NCI-H460 (cell line): Measurements from ENCODE around the gene SPARC. TPM values are rescaled to one million over a fixed set of nuclear protein-coding genes. Genes with fewer than 3 reads are reported as not detected.
"Not testable (repeated sequence)": the region's sequence is repeated elsewhere in the genome, so short reads cannot be mapped to it uniquely, and the experiment has no call there.

Experiments
- DNase-seq: peaks from one replicate; pipeline ENCODE4 v3.0.0-alpha.2; 2016; ENCODE audit warnings: low read depth; ENCODE audit errors: extremely low read depth
- total RNA-seq: library from RNA; depleted of rRNA; stranded (reverse); fragments of >200 nt; shearing (Covaris generic); gene quantifications from 2 replicates; pipeline ENCODE4 v1.2.3, GENCODE V29; 2014

Gene SPARC
- total RNA-seq, 1 experiment from 2014 or later = 0.45 TPM

DNA sequence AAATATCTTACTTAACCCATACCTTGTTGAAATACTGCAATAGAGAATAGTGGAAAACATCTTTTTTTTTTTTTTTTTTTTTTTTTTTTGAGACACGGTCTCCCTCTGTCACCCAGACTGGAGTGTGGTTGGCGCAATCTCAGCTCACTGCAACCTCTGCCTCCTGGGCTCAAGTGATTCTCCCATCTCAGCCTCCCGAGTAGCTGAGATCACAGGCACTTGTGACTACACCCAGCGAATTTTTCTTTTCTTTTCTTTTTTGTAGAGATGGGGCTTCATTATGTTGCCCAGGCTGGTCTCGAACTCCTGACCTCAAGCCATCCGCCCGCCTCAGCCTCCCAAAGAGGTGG, 6.6 kb downstream of the SPARC start:
- DNase-seq = not testable (repeated sequence)

DNA sequence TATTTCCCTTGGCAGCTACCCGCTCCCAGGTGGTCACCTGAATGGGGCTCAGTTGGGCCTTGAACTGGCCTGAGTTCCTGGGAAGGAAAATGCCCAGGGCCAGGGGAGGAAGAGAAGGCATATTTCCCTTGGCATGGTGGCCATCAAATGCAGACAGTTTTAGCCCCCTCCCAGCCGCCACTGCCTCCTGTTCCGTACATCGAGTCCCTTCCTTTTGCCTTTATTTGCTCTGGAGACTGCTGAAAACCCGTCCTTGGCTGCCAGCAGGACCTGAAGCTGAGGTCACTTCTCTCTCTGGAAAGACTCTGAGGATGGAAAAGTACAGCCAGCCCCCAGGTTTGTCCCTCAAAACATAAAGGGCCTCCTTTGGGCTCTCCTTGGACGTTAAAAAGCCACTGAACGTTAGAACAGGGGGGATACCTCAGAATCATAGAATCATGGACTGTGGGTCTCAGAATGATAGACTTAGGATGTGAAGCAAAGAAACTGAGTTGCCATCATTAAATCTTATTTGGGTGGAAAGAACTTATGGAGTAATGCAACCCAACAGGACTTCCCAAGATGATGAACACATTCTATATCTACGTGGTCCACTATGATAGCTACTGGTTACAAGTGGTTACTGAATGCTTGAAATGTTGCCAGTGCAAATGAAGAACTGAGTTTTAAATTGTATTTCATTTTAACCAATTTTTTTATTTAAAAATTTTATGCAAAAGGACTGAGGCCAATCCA, 7.1 kb downstream of the SPARC start:
- DNase-seq = no peak

DNA sequence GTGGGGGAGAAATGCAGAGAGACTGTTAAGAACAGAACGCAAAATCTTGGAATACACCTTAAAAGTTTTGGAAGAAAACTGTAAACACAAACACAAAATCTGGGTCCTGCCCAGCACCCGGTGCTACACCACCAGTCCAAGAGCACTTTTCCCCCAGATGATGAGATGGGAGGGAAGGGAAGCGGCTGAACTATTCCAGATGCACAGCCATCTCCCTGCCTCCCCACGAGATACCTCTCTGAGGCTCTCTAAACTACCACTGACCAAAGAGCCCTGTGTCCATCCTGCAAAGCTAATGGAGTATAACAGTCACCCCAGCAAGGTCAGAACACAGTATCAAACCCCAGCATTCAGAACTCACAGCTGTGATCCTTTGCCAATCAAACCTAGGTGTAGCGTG, 8.0 kb downstream of the SPARC start:
- DNase-seq = no peak

DNA sequence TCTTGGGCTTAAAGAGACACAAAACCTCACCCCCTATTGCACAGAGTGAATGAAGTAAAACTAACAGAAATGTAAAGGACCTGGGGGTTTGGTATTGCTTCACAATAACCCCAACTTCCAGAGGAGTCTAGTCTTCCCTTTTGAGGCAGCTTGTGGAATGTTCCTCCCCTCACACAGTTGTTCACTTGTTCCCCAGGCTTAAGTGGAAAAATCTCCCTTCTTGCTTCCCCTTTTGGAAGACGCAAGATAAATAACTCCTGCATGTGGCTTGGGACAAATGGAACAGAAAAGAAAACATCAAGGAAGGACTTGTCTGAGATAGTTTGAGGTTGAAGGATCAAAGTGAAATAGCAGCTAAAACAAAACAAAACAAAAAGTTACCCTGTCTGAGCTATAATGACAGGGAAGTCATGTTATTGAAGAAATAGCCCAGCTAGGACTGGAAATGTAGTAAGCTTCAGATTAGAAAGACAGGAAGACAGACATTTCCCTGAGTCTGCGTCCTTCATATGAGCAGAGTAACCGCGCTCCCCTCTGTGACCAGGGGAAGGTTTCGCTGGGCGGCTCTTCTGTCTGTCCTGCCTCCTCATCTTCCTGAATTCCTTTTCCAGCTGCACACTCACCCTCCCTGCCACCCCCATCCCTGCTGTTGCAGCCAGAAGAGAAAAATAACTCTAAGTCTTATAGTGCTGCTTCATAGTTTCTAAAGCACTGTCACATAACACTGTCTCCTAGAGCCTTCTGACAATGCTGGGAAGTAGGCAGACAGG, 8.8 kb downstream of the SPARC start:
- no peak for DNase-seq

DNA sequence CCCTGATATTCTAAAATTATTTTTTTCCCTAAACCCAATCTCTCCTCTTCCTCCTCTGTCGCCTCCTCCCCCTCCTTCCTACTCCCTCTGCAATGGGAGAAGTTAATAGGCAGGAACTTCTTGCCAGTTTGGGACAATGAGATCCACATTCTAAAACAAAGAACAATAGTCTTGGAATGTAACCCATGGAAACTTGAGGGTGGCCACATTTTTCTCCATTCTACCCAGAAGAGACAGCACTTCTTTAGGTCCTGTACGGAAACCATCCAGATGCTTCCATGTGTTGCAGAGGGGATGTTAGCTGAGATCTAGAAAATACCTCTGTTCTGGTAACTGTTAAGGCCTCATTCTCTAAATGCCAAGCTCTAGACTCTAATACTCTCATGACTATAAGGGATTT, 10.0 kb downstream of the SPARC start:
- no peak for DNase-seq

DNA sequence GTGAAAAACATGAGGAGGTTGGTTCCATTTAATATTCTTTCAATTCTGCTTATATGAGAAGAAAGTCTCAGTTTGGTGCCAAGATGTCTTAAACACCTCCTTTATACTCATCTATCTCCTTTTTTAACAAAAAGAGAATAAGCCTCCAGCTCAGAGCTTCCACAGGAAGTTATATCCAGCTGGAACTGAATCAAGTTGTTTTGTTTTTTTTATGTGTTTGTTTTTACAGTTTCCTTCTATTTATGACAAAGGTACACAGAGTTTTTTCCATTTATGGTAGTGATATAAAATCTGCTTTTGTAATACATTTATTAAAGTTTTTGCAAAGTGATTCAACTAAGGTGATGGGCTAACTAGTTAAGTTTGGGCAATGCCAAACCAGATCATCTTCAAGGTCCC, 10.4 kb downstream of the SPARC start:
- no peak for DNase-seq

DNA sequence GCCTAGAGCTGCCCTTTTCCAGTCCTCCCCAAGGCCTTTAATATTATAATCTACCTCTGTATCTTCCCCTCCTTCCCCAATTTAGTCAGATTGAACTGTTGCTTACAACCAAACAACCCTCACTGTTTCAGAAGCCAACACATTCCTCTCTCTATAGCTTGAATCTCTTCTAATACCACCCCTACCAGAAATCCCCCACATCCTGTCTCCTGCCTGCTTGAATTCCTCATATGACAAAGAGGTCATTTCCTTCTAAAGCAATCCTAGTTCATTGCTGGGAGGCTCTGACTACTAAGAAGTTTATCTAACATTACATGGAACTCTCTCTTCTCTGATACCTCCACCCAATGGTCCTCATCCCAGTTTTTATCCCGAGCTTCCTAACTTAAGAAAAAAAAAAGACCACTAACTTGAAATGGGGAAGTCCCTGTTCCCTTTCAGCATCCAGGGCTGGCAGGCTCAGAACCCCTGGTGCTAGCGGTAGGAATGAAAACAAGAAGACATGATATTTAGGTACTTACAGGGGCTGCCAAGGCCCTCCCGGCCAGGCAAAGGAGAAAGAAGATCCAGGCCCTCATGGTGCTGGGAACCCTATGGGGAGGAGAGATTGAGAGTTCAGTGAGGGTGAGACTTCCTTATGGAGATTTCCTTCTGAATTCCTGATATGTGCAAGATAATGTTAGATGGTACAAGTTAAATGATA, 11.0 kb downstream of the SPARC start:
- DNase-seq = no peak

DNA sequence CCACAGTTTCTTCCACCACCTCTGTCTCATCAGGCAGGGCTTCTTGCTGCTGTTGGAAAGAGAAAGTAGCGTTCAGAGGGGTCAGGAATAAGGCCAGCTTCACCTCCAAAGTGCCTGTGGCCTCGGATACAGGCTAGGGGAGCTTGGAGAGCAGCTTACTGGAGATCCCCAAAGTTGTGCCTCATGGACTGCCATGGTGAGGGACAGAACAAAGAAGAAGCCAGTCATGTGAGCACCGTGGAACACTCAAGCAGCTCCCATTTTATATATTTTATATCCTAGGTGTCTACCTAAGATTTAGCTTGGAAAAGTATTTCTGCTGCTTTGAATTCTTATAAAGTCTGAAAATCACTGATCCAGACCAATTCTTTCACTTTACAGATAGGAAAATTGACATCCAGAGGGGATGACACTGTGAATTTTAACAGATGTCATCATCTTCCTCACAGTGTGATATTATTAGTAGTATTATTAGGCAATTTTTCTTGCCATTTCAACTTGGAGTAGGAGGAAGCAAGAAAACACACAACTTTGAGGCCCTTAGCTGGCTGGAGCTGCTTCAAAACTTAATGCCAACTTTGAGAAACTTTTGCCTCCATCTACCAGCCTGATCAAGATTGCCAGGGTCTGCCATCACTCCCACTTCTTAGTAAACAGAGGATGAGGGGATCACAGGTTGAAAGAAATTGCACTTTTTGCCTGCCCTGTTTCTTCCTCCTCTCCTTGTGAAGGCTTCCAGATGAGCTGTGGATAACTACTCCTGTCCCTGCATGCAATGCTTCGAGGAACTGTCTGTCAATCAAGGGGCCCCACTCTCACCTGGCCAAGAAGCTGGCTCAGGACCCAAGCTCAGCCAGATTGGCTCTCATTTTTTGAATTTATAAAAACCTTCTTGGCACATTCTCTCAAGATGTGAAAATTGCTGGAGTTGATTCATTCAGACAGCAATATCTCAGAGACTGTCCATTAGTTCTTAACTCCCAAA, 11.8 kb downstream of the SPARC start:
- no peak for DNase-seq

DNA sequence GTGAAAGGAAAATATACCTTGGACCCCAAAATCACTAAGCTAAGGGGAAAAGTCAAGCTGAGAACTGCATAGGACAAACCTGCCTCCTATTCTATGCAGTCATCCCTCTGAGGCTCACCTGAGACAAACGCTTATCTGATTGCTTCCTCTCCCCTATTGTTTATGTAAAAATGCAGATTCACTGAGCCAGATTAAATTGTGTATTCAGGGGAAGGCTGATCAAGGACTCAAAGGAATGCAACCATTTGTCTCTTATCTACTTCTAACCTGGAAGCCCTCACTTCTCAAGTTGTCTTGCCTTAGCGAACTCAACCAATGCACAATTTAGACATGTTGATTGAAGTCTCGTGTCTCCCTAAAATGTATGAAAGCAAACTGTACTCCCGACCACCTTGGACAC, 13.3 kb downstream of the SPARC start:
- DNase-seq = no peak

DNA sequence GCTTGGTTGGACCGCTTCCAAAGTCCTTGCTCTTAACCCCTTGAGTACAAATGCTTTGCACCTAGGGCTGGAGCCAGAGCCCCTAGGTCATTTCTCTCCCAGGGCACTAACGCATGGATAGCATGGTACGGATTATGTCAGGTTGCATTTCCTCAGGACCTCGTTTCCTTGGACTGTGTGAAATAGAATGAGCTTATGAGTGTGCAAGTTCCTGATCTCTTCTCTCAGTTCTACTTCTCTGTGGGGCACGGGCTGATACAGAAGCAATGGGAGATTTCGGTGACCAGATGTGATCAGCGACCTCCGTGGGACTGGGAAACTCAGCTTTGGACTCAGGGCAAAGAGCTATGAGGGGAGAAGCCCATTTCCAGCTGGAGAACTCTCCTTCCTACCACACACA, 14.2 kb downstream of the SPARC start:
- no peak for DNase-seq

DNA sequence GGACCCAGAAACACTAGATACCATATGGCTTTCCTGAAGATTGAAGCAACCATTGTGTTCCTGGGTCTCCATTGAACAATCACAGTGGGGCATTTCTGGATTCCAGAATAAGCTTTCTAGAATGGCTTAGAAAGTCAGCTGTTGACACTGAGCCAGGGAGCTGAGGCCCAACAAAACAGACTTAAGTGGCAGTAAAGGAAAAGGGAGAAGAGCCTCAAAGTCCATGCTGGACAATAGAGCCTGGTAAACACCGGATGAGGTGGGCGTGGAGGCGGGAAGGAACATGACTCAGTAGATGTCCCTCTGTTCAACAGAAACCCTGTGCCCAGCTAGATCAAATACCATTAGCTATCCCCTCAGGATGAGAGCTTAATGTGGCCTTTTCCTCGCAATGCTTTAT, 14.8 kb downstream of the SPARC start:
- no peak for DNase-seq

DNA sequence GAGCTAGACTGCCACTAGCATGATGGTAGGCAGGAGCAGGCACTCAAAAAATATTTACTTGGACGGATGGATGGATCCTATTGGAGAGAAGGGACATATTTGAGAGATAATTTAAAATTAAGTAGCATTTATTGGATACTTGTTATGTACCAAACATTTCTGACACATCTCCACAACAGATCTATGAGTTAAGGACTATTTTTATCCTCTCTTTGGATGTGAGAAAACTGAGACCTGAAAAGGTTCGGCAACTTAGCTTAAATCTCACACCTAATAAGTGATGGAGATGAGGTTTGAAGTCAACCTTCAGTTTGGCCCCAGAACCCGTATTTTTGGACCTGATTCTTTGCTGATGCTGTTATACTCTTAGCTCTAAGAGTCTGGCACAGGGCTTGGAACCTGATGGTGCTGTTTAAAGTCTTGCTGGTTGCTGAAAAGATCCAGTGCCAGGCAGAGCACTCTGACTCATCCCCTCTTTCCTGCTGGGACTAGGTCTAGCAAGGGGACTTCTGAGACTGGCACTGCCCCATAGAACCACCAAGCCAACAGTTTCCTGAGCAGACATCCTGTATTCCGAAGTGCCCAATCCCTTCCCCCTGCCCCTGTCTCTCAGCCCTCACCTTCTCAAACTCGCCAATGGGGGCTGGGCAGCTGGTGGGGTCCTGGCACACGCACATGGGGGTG, 15.6 kb downstream of the SPARC start:
- DNase-seq = no peak

DNA sequence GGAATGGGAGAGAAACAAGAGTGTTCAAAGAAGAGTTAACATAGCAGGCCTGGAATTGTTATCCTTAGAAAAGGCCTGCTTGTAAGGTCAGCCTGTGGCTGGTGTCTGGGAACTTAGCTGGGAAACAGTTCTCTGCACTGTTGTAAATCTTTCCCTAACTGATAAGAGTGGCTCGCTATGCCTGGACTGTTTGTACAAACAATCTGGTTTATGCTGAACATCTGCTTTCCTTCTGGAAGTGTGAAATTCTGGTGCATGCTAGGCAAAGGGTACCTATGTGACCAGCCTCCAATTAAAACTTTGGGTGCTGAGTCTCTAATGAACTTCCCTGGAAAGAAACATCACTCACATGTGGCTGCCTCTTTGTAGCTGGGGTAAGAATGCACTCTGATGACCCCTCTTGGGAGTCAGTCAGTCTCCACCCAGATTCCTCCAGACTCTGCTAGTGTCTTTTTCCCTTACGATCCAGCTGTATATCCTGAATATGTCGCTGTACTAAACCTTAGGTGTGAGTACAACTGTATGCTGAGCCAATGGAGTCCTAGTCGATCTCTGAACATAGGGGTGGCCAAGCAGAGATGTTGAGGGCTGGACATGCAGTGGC, 16.5 kb downstream of the SPARC start:
- DNase-seq = no peak

DNA sequence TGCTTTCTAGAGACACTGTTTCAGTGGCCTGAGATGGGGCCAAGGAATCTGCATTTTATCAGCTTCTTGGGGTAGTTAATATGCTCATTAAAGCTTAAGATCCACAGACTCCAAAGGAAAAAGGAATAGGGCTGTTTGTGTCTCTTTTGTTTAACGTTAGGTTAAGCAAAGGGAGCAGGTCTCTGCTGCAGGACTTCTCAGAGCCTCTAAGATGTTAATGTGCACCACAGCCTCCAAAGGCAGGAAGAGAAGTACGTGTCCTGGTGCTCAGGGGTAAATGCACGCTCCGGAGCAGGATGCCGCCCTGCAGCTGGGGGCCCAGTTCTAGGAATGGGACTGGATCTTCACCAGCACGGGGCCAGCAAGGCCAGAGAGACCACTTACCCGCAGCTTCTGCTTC, 19.6 kb downstream of the SPARC start:
- no peak for DNase-seq

DNA sequence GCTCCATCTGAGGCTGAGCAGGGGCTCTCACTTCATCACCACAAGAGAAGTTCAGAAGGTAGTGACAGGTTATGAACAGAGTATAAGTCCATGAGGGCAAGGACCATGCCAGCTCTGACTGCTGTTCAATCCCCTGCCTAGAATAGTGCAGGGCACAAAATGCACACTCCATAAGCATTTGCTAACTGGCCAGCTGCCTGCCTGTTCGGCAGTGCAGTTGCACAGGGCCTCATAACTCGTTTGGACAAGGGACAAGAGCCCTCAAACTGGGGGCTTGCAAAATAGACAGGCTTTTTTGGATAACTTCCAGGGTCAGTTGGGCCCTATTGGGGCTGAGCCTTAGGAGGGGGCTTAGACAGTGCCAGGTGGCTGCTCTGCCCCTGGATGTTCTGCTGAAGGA, 21.1 kb downstream of the SPARC start:
- no peak for DNase-seq

DNA sequence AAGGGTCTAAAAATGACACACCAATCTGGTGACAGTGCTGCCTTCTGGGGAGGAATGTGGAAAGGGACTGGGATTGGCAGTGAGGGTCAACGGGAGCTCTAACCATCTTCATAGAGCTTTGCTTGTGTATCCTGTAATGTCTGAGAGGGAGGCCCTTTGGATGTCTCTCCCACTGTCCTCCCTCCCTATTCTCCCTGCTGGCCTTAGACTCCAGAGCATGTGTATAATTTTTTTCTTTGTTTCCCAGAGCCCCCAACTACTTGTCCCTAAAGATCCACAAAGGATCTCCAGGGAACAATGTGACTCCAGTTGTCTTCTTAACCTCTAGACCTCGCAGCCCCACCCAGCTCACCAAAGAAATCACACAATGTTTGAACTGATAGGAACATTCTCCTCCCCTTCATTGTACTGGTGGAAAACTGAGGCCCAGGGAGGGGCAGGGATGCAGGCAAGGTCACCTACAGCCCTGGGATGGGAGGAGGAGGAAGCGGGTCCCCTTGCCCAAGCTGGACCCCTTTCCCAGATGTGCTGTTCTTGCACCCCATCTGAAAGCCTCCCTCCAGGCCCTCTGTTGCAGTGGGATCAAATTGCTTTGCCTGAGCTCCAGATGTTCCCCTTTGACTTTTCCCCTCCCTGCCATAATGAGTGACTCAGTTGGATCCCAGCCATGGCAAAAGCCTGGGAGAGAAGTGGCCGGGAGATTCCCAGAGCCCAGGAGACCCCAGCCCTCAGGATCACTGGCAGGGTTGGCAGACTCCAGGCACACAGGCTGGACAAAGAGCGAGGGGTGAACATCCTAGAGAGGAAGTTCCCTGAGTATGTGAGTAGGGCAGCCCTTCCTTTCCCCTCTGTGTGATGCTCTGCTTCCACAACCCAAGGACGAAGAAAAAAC, 21.8 kb downstream of the SPARC start:
- DNase-seq = no peak

DNA sequence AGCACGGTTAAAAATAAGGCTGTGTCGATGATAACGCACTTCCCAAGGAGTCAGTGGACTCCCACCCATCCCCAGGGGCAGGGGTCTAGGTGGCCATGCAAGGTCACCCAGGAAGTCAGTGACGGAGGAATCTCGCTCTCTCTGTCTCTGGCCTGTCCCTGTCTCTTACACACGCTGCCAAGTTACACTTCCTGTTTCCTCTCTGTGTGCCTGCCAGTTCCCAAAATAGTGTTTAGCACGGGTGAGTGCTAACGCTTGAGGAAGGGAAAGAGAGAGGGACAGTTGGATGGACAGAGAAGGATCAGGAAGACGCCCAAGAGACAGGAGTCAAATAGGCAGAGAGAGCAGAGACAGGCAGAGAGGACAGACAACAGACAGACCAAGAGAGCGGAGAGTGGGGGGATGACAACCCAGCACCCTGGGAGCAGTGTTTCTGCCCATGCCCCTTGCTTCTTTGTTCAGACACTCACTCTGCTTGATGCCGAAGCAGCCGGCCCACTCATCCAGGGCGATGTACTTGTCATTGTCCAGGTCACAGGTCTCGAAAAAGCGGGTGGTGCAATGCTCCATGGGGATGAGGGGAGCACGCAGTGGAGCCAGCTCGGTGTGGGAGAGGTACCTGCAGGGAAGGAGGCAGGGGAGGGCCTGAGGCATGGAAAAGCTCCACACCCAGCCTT, 23.0 kb downstream of the SPARC start:
- DNase-seq = no peak

DNA sequence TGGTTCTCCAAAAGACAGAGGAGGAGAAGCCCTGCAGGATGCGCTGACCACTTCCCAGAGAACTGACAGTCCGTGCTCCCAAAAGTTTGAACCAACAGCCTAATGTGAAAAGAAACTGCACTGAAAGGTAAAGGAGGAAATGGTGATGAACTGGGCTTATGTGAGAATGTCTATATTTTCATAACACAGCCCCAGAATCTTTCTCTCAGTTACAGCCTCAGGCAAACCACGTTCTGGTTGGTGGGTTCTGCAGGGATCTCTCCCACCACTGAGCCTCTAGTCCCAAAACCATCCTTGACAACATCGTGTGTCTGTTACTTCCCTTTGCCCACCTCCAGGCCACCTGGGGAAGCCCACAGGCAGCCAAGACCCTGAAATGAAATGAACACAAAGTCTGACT, 23.9 kb downstream of the SPARC start:
- no peak for DNase-seq
